K562 (cell line): ENCODE measurements around the gene SOAT2. TPM values are rescaled to one million over a fixed set of nuclear protein-coding genes. Genes with fewer than 3 reads are reported as not detected.
A peak's percentile ranks its signal among the peaks of the same experiment; 100 is the strongest.

Experiments
- ARID2 ChIP-seq: fragments of 450-650 bp; IDR thresholded peaks from 2 replicates; pipeline ENCODE4 v1.6.1; 2017; ENCODE audit warnings: antibody characterized with exemption, mild to moderate bottlenecking
- BHLHE40 ChIP-seq: IDR thresholded peaks from 2 replicates; pipeline ENCODE4 v1.6.1; 2011; ENCODE audit warnings: low read length, improper control_type of control experiment
- CUX1 ChIP-seq: fragments of 200-800 bp; sonication (Bioruptor generic); IDR thresholded peaks from 2 replicates; pipeline ENCODE4 v1.6.1; 2016; ENCODE audit warnings: missing genetic modification characterization, missing compliant biosample characterization
- DACH1 ChIP-seq: fragments of 450-650 bp; IDR thresholded peaks from 2 replicates; pipeline ENCODE4 v1.6.1; 2018; ENCODE audit not compliant: partially characterized antibody
- FOXA1 ChIP-seq: fragments of 450-650 bp; IDR thresholded peaks from 2 replicates; pipeline ENCODE4 v1.6.1; 2016; ENCODE audit warnings: mild to moderate bottlenecking, borderline replicate concordance
- GABPB1 ChIP-seq: sonication (generic); formaldehyde crosslinking; IDR thresholded peaks from 2 replicates; pipeline ENCODE4 v1.8.0; 2022; ENCODE audit warnings: mild to moderate bottlenecking, missing genetic modification reagents
- IRF1 ChIP-seq: sonication (generic); formaldehyde crosslinking; IDR thresholded peaks from 2 replicates; pipeline ENCODE4 v1.8.0; 2022; ENCODE audit warnings: missing genetic modification reagents, mild to moderate bottlenecking, borderline replicate concordance
- NCOA4 ChIP-seq: fragments of 450-650 bp; IDR thresholded peaks from 2 replicates; pipeline ENCODE4 v1.6.1; 2018; ENCODE audit warnings: mild to moderate bottlenecking; ENCODE audit not compliant: partially characterized antibody
- RBBP5 ChIP-seq: fragments of 200-600 bp; sonication (generic); IDR thresholded peaks from 2 replicates; pipeline ENCODE4 v1.6.1; 2012; ENCODE audit warnings: borderline replicate concordance, mild to moderate bottlenecking, low read length, control low read depth, inconsistent platforms; ENCODE audit not compliant: insufficient read depth, poor library complexity, severe bottlenecking
- RBM34 ChIP-seq: fragments of 200-400 bp; formaldehyde crosslinking; IDR thresholded peaks from 2 replicates; pipeline ENCODE4 v1.6.1; 2018; ENCODE audit warnings: low read length, borderline replicate concordance; ENCODE audit not compliant: insufficient read depth
- SMAD4 ChIP-seq: fragments of 250-450 bp; sonication (Bioruptor Pico); conservative IDR thresholded peaks from 2 replicates; pipeline ENCODE4 v1.8.0; 2021; ENCODE audit warnings: inconsistent platforms, mild to moderate bottlenecking, moderate library complexity
- ZNF146 ChIP-seq: IDR thresholded peaks from one replicate; pipeline ENCODE4 v1.6.1; 2018; ENCODE audit warnings: missing compliant biosample characterization; ENCODE audit not compliant: unreplicated experiment
- polyA plus RNA-seq, 8 experiments: library from polyadenylated mRNA; depleted of rRNA in 4 of 8; stranded (reverse) in 5 of 8; unstranded in 3 of 8; fragments of >200 nt; fragmentation: Nextera tagmentation in 2 of 8; fragmentation: Illumina TruSeq in 1 of 8; extraction: Ambion mirVana in 2 of 8; extraction: Trizol in 1 of 8; gene quantifications; 2 replicates each; pipeline versions ENCODE4 v1.2.1 to v1.2.3, GENCODE V29; 2011 to 2014; ENCODE audit warnings: inconsistent platforms in 1 of 8, missing spikeins in 1 of 8
- total RNA-seq, 7 experiments: library from RNA; depleted of rRNA in 6 of 7; stranded (reverse); fragments of >200 nt in 6 of 7; fragmentation: Illumina TruSeq in 2 of 7; extraction: Trizol in 2 of 7; gene quantifications; 2 replicates each; pipeline versions ENCODE4 v1.2.1 to v1.2.3, GENCODE V29; 2011 to 2021; ENCODE audit warnings: low replicate concordance in 1 of 7
- TF ChIP-seq, protein P1 (sequence below), 3 experiments: fragments of 200-800 bp in 1 of 3; sonication (Bioruptor generic) in 1 of 3; sonication (generic) in 1 of 3; formaldehyde crosslinking in 1 of 3; IDR thresholded peaks; 2 replicates each; pipeline versions ENCODE4 v1.6.1 to v1.8.0; 2016 to 2022; ENCODE audit warnings: mild to moderate bottlenecking in 2 of 3, missing compliant biosample characterization in 2 of 3, missing genetic modification characterization in 2 of 3, missing genetic modification reagents in 1 of 3
- TF ChIP-seq, protein P2 (sequence below): fragments of 250-450 bp; sonication (Bioruptor Pico); IDR thresholded peaks from 2 replicates; pipeline ENCODE4 v1.8.0; 2022; ENCODE audit warnings: inconsistent platforms, mild to moderate bottlenecking, moderate library complexity, borderline replicate concordance
- TF ChIP-seq, protein P3 (sequence below), 3 experiments: fragments of 200-800 bp in 1 of 3; fragments of 250-450 bp in 1 of 3; fragments of 450-650 bp in 1 of 3; sonication (Bioruptor Pico) in 1 of 3; sonication (Bioruptor generic) in 1 of 3; formaldehyde crosslinking in 1 of 3; IDR thresholded peaks; 2 replicates each; pipeline versions ENCODE4 v1.6.1 to v1.8.0; 2016 to 2022; ENCODE audit warnings: mild to moderate bottlenecking in 2 of 3, missing genetic modification characterization in 2 of 3, missing compliant biosample characterization in 1 of 3, moderate library complexity in 1 of 3

The SOAT2 gene
- total and polyA plus RNA-seq, 9 of the 15 experiments (the other 6 are each of a cell fraction or from before 2014, with no cell fraction given) = 0.04 TPM; not detected in 8

GRCh38 chr12:53147653-53148052 lies 44.4 kb downstream of the SOAT2 start (continued):
- TF ChIP-seq, protein P1, sequence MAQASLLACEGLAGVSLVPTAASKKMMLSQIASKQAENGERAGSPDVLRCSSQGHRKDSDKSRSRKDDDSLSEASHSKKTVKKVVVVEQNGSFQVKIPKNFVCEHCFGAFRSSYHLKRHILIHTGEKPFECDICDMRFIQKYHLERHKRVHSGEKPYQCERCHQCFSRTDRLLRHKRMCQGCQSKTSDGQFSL (CRISPR knock-in tag; IDR thresholded peaks at IDR 0.05) = no peak
- TF ChIP-seq, protein P1 (tag; IDR thresholded peaks at IDR 0.05) = no peak
- TF ChIP-seq CUX1 (CRISPR knock-in tag) (no peak), FOXA1 (no peak), RBBP5 (no peak), SMAD4 (CRISPR knock-in tag) (no peak), GABPB1 (CRISPR knock-in tag) (no peak), BHLHE40 (no peak), RBM34 (no peak), IRF1 (no peak), ARID2 (no peak), NCOA4 (no peak), ZNF146 (no peak), DACH1 (no peak)
- TF ChIP-seq, protein P2, sequence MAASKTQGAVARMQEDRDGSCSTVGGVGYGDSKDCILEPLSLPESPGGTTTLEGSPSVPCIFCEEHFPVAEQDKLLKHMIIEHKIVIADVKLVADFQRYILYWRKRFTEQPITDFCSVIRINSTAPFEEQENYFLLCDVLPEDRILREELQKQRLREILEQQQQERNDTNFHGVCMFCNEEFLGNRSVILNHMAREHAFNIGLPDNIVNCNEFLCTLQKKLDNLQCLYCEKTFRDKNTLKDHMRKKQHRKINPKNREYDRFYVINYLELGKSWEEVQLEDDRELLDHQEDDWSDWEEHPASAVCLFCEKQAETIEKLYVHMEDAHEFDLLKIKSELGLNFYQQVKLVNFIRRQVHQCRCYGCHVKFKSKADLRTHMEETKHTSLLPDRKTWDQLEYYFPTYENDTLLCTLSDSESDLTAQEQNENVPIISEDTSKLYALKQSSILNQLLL (CRISPR knock-in tag) = peak; percentile 100
- TF ChIP-seq, protein P3, sequence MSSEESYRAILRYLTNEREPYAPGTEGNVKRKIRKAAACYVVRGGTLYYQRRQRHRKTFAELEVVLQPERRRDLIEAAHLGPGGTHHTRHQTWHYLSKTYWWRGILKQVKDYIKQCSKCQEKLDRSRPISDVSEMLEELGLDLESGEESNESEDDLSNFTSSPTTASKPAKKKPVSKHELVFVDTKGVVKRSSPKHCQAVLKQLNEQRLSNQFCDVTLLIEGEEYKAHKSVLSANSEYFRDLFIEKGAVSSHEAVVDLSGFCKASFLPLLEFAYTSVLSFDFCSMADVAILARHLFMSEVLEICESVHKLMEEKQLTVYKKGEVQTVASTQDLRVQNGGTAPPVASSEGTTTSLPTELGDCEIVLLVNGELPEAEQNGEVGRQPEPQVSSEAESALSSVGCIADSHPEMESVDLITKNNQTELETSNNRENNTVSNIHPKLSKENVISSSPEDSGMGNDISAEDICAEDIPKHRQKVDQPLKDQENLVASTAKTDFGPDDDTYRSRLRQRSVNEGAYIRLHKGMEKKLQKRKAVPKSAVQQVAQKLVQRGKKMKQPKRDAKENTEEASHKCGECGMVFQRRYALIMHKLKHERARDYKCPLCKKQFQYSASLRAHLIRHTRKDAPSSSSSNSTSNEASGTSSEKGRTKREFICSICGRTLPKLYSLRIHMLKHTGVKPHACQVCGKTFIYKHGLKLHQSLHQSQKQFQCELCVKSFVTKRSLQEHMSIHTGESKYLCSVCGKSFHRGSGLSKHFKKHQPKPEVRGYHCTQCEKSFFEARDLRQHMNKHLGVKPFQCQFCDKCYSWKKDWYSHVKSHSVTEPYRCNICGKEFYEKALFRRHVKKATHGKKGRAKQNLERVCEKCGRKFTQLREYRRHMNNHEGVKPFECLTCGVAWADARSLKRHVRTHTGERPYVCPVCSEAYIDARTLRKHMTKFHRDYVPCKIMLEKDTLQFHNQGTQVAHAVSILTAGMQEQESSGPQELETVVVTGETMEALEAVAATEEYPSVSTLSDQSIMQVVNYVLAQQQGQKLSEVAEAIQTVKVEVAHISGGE (CRISPR knock-in tag; IDR thresholded peaks at IDR 0.05) = peak in 1 of 3 experiments; percentile 81; a peak in 2 of 6 replicates
